HL-60 (cell line): Measurements from ENCODE around the gene GFRA1.

Source experiments
- CTCF ChIP-seq: IDR thresholded peaks from one replicate; pipeline ENCODE4 v1.5.1; 2011; ENCODE audit warnings: low read length, control low read depth, inconsistent platforms; ENCODE audit not compliant: insufficient read depth
- GABPA ChIP-seq: IDR thresholded peaks from 2 replicates; pipeline ENCODE4 v1.6.1; 2012; ENCODE audit warnings: low read depth
- POLR2AphosphoS5 ChIP-seq: IDR thresholded peaks from 2 replicates; pipeline ENCODE4 v1.6.1; 2012; ENCODE audit warnings: low read depth
- REST ChIP-seq: IDR thresholded peaks from 2 replicates; pipeline ENCODE4 v1.6.1; 2012; ENCODE audit warnings: low read depth; ENCODE audit not compliant: insufficient replicate concordance
- SPI1 ChIP-seq: IDR thresholded peaks from 2 replicates; pipeline ENCODE4 v1.6.1; 2012; ENCODE audit warnings: low read depth, mild to moderate bottlenecking, borderline replicate concordance

GRCh38 chr10:116274064-116274904 lies 1.3 kb upstream of the GFRA1 start:
- TF ChIP-seq CTCF (no peak), REST (no peak), POLR2AphosphoS5 (no peak), GABPA (no peak), SPI1 (no peak)
